GM18519 (cell line): ENCODE results near the gene MMP19.

Experiments
- ATAC-seq: cut with Tn5 transposase; IDR thresholded peaks from one replicate; pipeline ENCODE4 v1.9.1; 2021; ENCODE audit warnings: mild to moderate bottlenecking, moderate library complexity; ENCODE audit not compliant: unreplicated experiment, low FRiP score

MMP19 gene

DNA sequence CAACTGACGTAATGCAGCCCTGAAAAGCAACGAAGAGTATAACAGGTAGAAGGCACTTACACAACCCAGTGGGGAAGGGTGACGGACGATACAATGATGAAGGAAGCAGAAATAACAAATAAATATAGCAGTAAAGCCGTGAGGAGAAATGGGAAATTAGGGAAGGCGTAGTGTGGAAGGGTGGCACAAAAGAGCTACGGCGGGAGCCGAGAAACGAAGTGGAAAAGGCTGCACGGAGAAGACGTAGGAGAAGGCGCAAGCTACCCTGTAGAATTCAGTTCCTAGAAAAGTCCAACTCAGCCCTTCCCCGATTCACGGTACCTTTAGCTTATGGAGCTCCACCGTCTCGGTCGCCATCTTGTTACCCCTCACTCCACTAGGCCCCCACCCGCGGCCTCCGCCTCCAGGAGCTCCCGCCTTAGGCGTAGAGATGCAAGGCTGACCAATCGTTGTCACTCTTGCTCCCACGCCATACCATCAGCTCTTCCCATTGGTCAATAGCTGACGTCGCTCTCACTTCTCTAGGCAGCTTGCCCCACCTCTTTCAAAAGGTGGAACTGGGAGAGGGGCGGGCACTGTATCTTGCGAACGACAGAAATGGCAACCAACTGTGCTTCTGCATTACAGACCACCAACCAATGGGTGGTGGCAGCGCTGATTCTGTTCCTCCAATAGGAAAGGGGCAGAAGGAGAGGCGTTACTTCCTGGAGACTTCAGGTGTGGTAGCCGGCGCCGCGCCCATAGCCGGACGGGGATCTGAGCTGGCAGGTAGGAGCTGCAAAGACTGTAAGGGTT is 25.2 kb downstream of the MMP19 start, which contains the start of the genes ORMDL2 and SARNP:
Gene ORMDL2, plus strand, starts transcription at position 697 of the 795 bp plus-strand sequence. CDS start 959 bp downstream, outside the sequence.
Gene SARNP, minus strand, starts transcription at position 380 of the 795 bp plus-strand sequence. Its CDS starts 23 bp downstream, at position 357.
- peak; percentile 96 for ATAC-seq

DNA sequence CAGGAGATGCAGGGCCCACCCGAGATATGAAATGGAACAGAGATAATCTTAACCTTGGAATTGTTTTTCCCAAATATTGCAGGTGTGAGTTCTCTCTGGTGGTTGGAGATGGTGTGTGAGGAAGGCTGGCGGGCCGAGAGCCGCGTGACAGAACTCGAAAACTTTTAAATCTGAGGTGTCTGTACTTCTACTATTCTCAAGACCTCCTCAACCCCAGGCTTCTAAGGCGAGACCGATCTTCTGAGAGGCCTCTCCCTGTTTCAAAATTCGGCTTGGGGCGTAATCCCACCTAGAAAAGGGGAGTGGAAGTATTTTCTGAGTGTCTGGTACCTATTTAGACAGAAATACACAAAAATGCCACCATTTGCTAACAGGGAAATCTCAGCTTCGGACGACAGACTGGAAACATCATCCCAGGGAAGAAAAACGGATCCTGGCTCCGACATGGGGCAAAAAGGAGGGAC is 25.8 kb downstream of the MMP19 start:
- ATAC-seq, result no peak

DNA sequence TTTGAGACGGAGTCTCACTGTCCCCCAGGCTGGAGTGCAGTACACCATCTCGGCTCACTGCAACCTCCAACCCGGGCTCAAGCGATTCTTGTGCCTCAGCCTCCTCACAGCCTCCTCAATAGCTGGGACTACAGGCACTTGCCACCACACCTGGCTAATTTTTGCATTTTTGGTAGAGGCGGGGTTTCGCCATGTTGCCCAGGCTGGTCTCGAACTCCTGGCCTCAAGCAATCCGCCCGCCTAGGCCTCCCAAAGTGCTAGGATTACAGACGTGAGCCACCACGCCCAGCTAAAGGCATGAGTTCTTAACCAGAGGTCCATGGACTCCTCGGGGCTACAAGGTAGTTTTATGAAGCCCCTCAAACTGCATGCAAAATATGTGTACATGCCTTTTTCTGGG is 27.3 kb downstream of the MMP19 start:
- no peak for ATAC-seq

DNA sequence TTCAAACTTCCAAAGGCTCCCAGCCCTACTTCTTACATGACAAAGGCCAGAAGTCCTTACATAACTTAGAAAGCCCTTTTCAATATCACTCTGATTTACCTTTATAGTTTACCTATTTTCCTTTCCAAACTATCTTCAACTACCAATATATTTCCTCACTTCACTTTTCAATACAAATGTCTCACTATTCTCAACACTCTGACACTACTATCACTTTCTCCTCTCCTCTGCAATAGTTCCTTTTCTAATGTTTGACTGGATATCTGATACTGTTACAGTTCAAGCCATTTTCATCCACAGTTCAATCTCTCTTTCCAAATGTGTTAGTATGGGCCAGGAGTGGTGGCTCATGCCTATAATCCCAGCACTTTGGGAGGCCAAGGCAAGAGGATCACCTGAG is 28.5 kb downstream of the MMP19 start:
- no peak for ATAC-seq

DNA sequence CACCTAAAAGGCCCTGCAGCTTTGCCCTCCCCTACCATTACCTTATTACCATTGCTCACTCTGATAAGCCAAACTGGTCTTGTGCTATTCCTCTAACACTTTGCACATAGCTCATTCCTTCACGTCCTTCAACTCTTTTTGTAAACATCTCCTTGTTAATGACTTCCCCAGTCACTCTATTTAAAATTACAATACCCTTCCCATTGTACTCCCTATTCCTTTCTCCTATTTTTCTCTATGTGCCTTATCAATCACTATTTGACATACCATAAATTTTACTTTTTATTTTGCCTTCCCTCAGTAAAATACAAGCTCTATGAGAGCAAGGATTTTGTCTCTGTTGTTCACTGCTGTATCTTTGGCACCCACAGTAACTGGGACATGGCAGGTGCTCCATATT is 30.6 kb downstream of the MMP19 start:
- ATAC-seq, result no peak

DNA sequence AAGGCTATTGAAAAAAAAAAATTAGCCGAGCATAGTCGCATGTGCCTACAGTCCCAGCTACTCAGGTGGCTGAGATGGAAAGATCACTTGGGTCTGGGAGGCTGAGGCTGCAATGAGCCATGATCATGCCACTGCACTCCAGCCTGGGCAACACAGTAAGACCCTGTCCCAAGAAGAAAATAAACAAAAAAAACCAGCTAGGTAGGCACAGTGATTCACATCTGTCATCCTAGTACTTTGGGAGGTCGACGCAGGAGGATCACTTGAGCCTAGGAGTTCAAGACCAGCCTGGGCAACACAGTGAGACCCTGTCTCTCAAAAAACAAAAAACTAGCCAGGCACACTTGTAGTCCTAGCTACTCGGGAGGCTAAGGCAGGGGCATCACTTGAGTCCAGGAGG is 33.5 kb downstream of the MMP19 start:
- ATAC-seq, result no peak

DNA sequence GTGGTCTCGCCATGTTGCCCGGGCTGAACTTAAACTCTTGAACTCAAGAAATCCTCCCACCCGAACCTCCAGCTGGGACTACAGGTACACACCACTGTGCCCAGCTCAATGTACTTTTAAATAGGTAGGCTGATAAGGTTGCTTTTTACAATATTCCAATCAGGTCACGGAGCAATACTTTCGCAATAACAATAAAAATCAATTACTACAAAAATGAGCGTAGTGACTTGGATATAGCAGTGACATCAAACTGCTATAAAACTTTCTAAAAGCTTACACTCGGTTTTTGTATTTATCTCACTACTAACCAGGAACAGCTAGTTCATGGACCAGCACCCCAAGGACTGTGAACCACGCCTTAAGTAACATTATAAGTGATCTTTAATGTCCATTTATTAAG is 35.8 kb downstream of the MMP19 start:
- ATAC-seq, result no peak

DNA sequence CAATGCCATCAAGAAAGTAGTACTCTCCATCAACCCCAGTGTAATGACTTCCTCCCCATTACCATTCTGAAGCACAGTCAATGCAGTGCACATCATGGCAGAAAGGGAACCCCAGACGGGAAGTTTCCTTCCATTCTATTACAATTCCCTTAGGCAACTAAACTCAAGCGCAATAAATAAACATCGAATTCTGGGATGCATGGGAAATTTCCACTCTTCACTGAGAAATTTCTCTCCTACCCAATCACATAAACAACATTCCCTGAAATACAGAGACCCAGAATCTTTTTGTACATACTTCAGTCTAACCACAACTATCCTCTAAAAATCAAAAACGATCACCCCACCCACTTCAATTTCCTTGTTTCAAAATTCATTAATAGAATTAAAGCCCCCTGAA is 45.2 kb downstream of the MMP19 start:
- ATAC-seq, result no peak

DNA sequence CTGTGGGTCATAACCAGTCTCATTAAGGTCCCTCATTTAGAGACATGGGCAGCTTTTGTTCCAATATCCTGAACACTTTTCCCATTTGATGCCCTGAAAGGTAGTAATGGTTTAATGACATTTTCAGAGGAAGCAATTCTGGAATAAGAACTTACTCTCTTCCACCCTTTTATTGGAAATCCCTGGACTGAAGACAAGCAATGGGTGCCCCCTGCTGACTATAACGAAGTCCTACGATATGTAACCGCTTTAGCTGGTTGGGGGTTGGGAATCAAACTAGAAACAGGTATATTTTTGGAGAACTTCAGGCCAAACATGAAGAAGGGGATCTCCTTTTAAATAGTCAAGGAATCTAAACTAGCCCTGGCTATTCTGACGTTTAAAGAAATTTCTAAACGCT is 45.7 kb downstream of the MMP19 start:
- no peak for ATAC-seq

DNA sequence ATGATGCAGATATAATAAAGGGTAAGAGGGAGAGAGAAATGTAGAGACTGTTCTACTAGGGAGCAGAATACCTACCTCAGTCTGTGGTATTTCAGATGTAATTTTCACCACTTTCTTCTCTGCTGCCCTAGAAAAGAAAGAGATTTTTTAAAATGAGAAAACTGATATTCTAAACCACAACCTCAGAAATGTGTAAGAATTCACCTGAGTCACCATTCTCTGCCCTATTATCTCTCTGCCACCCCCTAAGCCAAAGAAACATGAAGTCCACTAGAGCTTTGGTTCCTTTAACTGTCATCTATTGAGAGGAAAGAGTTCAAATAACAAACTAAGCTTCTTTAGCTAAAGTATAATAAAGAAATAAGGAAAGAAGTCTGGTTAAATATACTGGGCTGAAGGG is 46.8 kb downstream of the MMP19 start:
- ATAC-seq, result no peak

DNA sequence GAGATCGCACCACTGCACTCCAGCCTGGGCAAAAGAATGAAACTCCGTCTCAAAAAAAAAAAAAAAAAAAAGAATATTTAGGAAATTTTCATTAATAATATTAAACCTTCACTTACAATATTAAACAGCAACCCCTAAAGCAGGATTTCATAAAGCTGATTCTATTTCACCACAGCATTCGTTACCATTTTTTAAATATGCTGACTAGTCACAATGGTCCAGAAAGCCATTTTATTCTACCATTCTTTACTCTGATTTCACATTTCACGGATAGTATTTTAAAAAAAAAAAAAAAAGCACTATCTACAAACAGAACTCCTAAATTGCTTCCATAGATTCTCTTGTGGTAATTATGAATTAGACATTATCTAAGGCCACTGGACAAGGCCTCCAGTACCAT is 52.8 kb downstream of the MMP19 start:
- no peak for ATAC-seq

DNA sequence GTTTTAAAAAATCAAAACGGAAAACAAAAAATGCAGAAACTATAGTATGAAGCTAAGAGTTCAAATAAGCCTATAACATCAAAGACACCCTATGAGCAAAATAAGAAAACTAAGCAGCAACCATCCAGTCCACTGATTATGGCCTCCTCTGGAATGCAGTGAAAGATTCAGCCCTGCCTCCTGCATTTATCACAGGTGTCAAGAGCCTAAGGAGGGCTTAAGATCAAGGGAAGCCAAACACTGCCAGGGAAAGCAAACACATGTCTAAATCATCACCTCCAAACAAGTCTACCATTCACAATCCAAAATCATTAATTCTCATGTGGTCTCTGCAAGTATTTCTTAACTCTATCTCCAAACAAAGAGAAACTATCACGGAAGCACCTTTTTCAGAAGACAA is 53.6 kb downstream of the MMP19 start:
- no peak for ATAC-seq

DNA sequence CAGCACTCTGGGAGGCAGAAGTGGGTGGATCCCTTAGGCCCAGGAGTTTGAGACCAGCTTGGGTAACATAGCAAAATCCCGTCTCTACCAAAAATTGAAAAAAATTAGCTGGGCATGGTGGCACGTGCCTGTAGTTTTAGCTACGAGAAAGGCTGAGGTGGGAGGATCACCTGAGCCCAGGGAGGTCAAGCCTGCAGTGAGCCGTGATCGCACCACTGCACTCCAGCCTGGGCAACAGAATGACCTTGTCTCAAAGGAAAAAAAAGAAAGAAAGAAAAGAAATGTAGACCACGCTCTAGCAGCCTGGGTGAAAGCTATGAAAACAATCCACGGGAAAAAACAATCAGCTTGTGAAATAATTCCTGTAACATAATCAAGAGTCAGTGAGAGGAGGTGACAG is 54.2 kb downstream of the MMP19 start:
- no peak for ATAC-seq
